ENCODE measurements around the gene NPLOC4.

NPLOC4 gene

GRCh38 chr17:81566461-81567126 is 70.3 kb downstream of the NPLOC4 start:
- DNase-seq (ENCODE audit: low read depth in 2 of 2): no peak

GRCh38 chr17:81565231-81565630 is 71.7 kb downstream of the NPLOC4 start:
- no peak for DNase-seq (ENCODE audit: low read depth in 2 of 2)

GRCh38 chr17:81564778-81565177 is 72.1 kb downstream of the NPLOC4 start:
- DNase-seq (ENCODE audit: low read depth in 2 of 2): no peak

DNA sequence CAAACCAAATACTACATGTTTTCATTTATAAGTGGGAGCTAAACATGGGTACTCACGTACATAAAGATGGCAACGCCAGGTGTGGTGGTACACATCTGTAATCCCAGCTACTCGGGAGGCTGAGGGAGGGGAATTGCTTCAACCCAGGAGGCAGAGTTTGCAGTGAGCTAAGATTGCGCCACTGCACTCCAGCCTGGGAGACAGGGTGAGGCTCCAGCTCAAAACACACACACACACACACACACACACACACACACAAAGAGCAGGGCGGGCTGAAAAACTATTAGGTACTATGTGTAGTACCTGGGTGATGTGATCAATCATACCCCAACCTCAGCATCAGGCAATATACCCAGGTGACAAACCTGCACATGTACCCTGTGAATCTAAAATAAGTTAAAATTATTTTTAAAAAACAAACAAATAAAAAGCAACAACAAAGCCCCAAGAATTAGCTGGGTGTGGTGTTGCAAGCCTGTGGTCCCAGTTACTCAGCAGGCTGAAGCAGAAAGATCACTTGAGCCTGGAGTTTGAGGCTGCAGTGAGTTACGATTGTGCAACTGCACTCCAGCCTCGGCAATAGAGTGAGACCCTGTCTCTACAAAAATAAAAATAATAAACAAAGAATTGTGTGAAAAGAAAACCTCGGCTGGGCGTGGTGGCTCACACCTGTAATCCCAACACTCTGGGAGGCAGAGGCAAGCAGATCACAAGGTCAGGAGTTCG is 72.9 kb downstream of the NPLOC4 start:
- no peak for DNase-seq (ENCODE audit: low read depth in 2 of 2)

DNA sequence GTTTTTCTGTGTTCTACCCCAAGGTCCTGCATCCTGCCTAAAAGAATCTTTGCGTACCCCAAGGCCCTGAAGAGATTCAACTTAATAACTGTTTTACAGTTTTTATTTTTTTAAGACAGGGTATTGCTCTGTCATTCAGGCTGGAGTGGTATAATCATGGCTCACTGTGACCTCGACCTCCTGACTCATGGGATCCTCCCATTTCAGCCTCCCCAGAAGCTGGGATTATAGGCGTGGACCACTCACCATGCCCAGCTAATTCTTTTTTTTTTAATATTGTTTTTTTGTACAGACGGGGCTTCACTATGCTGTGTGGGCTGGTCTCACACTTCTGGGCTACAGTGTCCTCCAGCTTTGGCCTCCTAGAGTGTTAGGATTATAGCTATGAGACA is 75.4 kb downstream of the NPLOC4 start:
- no peak for DNase-seq (ENCODE audit: low read depth in 2 of 2)

DNA sequence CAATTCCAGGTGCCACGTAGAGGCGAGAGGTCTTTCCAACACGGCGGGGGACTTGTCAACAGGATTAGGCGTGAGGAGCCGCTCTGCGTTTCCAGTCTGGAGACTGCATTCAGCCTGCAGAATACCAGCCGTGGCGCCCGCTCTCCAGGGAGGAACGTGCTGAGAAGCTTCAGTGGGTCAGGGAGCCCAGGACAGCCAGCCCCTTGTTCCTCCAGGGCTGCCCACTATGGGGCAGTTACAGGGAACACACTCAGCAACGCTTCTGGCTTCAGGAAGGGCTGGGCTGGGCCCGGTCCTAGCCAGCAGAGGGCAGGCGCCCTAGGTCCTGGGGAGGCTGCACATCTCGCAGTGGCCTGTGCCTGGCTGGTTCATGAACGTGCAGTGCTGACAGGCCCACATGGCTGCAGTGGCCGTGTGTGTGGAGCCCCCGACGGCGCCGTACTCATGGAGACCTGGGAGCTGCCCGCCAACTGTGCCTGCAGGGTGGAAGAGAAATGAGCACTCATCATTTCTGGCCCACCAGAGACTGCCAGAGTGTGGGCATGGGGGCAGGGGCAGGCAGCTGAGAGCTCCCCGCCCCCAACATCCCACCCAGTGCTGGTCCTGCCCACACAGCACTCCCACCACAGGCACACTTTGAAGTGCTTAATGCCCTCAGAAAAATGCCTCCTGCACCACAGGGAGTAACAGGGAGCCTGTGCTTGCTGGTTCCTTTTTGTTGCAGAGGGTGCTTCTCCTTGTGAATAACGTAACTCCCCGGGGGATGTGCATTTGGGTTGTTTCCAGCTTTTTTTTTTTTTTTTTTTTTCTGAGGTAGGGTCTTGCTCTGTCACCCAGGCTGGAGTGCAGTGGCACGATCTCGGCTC is 77.7 kb downstream of the NPLOC4 start:
- no peak for DNase-seq (ENCODE audit: low read depth in 2 of 2)

- DNase-seq (ENCODE audit: low read depth in 2 of 2): no peak
Observed at GRCh38 chr17:81558115-81558468, 78.8 kb downstream of the NPLOC4 start.

GRCh38 chr17:81557276-81558114 is 79.4 kb downstream of the NPLOC4 start:
- no peak for DNase-seq (ENCODE audit: low read depth in 2 of 2)

- no peak for DNase-seq (ENCODE audit: low read depth in 2 of 2)
Observed at GRCh38 chr17:81556863-81557262, 80.0 kb downstream of the NPLOC4 start.

- no peak for DNase-seq (ENCODE audit: low read depth in 2 of 2)
Observed at GRCh38 chr17:81556175-81556691, 80.7 kb downstream of the NPLOC4 start.

DNA sequence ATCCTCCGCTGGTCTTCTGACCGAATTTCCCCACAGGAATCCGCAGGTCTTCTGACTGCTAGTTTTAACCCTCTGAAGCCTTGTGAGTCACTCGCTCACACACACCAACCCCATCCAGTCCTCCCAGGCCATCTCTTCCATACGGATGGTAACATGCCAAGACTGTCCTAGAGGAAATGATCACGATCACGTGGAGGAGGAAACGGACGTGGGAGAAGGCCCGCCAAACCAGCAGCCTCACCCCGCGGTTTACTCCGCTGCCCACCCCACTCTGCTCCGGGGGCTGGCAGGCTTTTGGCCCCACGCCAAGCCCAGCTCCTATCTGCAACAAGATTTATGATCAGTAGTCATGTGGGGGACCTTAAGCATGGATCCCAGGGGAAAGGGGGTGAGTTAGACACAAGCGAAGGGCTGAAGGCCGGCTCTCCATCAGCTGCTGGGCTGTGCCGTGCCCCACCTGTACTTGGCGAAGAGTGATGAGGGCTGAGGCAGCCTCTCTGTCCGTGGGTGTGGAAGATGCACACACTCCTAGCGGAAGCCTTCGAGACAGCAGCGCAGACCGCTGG is 83.2 kb downstream of the NPLOC4 start:
- no peak for DNase-seq (ENCODE audit: low read depth in 2 of 2)

- DNase-seq (ENCODE audit: low read depth in 2 of 2): peak; percentile 34 to 45
Observed at GRCh38 chr17:81553018-81553615, 83.8 kb downstream of the NPLOC4 start.

DNA sequence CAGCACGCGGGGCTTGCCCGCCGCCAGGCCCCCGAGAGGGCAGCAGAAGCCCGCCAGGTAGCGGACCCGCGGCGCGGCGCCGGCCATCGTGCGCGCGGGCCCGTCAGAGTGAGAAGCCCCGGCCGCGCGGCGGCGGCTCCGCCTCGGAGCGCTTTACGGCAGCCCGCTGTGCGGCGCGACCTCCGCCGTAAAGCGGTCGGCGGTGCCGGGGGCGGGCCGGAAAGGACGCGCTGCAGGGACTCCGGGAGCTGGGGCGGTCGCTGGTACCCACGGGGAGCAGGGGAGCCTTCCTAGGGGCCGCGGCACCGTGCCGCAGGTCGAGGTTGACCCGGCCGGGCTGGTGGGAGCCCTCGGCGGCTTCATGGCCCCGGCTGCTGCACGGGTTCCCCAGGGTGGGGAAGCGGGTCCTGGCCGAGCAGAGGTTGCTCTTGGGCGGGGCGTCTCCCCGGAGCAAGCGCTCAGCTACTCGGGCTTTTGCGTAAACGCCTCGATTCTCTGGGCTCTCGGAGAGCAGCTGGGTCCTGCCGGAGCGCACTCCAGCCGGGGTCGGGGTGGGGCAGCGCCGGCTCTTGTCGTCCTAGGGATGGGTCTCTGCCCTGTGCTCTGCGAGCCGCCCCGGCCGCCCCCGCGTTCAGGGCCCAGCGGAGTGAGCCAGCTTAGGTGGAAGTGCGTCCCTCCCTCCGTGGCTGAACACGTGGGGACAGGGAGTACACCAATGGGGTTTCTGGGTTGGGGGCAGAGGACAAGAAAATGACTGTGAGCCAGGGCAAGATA is 84.5 kb downstream of the NPLOC4 start, which contains the start of gene FAAP100:
TSS of gene FAAP100 (minus strand) at position 110 of the 774 bp plus-strand sequence. CDS start at position 87, 23 bp downstream.
- peak; percentile 55 to 70 for DNase-seq (ENCODE audit: low read depth in 2 of 2)

GRCh38 chr17:81551458-81552243 is 85.3 kb downstream of the NPLOC4 start:
- DNase-seq (ENCODE audit: low read depth in 2 of 2): no peak

DNA sequence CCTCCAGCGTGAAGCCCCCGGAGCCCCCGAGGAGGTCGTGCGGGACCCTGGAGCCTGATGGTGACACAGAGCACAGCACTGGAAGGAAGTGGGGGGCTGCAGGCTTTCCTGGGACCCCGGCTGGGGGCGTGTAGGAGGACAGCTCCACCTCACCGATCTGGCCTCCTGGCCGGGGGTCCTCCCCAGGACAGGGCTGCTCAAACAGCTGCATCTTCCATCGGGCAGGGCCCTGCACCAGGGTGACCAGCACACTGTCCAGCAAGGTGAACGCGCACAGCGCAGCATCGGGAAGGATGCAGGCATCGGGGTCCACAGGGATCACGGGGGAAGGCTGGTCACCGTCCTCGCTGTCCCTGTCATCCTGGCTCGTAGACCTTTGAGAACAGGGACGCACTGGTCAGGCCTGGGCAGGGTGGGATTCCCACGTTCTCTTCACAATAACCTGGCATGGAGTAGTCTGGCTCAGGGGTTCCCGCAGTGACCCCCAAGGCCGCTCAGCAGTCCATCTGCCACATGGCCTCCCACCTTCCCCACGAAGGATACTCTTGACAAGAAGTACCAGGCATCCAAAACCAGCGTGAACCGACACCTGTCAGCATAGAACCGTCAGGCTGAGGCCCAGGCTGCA is 86.0 kb downstream of the NPLOC4 start:
- no peak for DNase-seq (ENCODE audit: low read depth in 2 of 2)

- no peak for DNase-seq (ENCODE audit: low read depth in 2 of 2)
Observed at GRCh38 chr17:81550285-81550684, 86.6 kb downstream of the NPLOC4 start.

- DNase-seq (ENCODE audit: low read depth in 2 of 2): no peak
Observed at GRCh38 chr17:81549826-81550225, 87.1 kb downstream of the NPLOC4 start.

- DNase-seq (ENCODE audit: low read depth in 2 of 2): no peak
Observed at GRCh38 chr17:81549031-81549557, 87.8 kb downstream of the NPLOC4 start.
